Daoy (cell line): ENCODE data around the gene LHPP. TPM values are rescaled to one million over a fixed set of nuclear protein-coding genes. Genes with fewer than 3 reads are reported as not detected.
"Not testable (repeated sequence)": the region's sequence is repeated elsewhere in the genome, so short reads cannot be mapped to it uniquely, and the experiment has no call there.

Experiments used
- DNase-seq: peaks from one replicate; pipeline ENCODE4 v3.0.0-alpha.2; 2015; ENCODE audit warnings: low read depth
- total RNA-seq: library from RNA; depleted of rRNA; stranded (reverse); fragments of >200 nt; shearing (Covaris generic); gene quantifications from 2 replicates; pipeline ENCODE4 v1.2.3, GENCODE V29; 2014; rRNA removed

The LHPP gene, protein sequence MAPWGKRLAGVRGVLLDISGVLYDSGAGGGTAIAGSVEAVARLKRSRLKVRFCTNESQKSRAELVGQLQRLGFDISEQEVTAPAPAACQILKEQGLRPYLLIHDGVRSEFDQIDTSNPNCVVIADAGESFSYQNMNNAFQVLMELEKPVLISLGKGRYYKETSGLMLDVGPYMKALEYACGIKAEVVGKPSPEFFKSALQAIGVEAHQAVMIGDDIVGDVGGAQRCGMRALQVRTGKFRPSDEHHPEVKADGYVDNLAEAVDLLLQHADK
- total RNA-seq, result 2.6 and 6.0 TPM in 2 replicates

GRCh38 chr10:124461642-124462347, at the start of gene LHPP:
TSS of gene LHPP (plus strand) at chr10:124461823. CDS start at chr10:124461863, 40 bp downstream.
- DNase-seq, result peak; percentile 83

DNA sequence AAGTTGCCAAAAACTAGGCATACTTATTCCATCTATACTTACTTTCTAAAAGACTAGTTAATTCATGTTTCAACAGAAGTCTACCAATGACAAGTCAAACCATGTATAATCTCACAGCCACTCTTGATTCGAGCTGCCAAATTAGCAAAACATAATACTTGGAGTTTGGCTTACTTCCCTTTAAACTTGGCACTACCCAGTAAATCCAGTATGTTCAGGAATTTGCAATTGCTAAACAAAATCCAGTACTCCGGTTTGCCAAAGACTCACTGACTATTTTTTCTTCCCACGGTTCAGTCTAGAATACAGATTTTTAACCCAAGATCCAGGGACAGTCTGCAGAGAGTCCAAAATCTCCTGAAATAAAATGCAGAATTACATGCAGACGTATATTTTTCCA, 47.5 kb upstream of the LHPP start:
- no peak for DNase-seq

GRCh38 chr10:124415210-124415609, 46.4 kb upstream of the LHPP start:
- no peak for DNase-seq

DNA sequence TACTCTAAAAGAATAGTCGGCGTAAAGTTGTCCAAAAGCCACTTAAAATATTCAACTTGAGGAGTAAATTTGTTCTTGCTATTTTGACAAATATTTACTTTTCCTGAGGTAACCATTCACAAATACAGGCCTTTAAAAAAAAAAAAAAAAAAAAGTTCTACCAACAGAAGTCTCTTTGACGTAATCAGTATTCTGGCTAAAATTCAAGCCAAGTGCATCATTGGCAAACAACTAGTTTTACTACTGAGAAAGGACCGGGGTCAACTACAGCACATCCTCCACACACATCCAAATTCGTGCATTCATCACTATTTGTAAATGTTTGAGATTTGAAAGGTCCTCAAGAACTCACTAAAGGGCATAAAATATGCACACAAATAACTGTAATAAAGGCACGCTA, 44.9 kb upstream of the LHPP start:
- DNase-seq, result no peak

DNA sequence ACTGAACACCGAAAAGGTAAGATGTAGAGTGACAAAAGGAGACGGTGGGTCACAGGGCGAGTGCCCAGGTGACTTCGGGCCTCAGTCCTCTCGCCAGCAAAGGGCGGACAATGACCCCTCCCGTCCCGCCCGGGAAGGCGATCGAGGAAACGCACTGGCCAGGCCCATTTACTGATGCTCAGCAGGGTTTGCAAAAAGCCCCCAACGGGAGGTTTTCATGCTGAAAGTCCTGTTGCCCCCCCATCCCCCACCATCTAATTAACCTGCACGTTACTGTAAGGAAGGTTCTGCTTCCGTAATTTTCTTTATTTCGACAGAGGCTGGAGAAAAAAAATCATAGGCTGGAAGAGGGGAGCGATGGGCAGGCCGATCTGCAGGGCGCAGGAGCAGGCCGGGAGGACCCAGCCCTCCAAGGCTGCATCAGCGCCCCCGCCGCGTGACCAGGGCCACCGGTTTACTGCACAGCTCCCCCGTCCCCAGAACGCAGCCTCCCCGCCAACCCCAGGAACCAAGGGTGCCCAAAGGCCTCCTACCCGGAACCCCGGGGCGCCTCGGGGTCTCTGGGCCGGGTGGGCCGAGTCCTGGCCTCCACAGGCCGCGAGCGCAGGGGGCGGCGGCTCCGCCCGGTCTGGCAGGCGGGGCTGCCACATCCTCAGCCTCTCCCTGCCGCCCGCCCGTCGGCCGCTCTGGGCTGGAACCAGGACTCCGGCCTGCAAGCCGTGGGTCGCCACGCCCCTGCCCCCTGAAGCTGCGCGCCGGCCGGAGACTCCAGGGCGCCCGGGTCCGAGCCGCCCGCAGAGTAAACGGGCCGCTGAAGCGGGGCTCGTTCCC, 43.5 kb upstream of the LHPP start:
- peak; percentile 57 for DNase-seq

- peak; percentile 96 for DNase-seq
Measured at GRCh38 chr10:124418726-124419501, 42.7 kb upstream of the LHPP start, which contains the start of gene OAT. TSS of gene OAT (minus strand) at chr10:124418923. CDS start at chr10:124412171, 6,752 bp downstream.

DNA sequence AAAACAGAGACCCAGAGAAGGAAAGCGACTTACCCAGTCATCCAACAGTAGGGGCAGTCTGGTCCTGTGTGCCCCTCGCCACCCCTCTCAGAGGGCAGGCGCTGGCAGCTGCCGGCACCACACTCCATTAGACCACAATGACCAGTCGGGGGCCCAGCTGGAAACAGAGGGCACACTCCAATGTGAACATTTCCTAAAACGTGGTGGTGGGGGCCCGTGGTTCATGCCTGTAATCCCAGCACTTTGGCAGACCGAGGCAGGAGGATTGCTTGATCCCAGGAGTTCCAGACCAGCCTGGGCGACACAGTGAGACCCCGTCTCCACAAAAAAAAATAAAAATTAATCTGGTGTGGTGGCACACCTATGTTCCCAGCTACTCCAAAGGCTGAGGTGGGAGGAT, 42.0 kb upstream of the LHPP start:
- DNase-seq, result no peak

- DNase-seq, result no peak
Measured at GRCh38 chr10:124420254-124420653, 41.4 kb upstream of the LHPP start.

DNA sequence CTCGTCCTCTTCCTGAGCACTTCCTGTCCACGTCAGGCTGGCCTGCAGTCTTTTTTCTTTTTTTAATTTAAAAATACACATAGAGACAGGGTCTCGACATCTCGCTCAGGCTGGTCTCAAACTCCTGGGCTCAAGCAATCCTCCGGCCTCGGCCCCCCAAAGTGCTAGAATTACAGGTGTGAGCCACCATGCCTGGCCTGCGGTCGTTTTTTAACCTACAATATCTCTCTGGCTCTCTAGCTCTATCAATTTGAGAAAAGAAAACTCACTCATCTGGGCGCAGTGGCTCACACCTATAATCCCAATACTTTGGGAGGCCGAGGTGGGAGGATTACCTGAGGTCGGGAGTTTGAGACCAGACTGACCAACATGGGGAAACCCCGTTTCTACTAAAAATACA, 38.9 kb upstream of the LHPP start:
- no peak for DNase-seq

DNA sequence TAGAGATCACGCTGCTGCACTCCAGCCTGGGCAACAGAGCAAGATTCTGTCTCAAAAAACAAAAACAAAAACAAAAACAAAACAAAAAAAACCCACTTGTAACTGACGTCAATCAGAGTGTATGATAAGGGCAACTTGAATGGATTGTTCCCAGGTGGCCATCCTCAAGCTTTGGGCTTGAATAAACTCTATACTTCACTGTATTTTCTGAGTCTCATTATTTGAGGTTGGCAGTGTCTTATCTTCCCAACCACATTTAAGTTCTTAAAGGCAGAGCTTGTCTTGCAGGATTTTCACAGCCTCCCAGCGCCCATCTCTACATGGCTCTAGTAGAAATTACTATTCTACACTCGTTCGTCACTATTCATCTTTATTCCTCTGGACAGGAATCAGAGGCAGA, 37.8 kb upstream of the LHPP start:
- DNase-seq, result no peak

DNA sequence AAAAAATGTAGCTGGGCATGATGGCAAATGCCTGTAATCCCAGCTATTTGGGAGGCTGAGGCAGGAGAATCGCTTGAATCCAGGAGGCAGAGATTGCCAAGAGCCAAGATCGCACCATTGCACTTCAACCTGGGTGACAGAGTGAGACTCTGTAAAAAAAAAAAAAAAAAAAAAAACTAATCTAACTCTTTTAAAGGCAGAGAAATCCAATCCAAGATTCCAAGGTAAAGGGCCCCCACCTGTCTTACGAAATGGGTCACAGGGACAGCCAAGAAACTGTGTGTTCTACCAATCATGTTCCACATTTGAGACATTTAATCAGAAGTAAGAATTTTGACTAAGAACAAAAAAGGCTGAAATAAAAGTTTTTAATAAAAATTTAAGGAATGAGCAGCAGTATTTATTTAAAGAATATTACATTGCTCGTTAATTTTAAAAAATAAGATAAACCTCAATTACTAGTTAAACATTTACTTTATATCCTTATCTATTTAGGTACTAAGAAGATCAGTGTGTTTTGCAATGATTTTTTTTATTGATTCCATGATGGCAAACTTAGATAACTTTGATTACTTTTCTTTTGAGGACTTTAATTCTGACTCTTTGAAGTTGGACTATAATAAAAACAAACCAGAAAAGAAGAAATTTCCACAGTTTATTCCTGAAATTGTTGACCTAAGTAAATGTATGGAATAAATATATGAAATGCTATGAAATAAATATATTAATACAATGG, 36.2 kb upstream of the LHPP start:
- DNase-seq, result no peak

GRCh38 chr10:124428207-124428777, 33.3 kb upstream of the LHPP start:
- DNase-seq, result no peak

GRCh38 chr10:124429576-124429975, 32.0 kb upstream of the LHPP start:
- DNase-seq, result no peak

DNA sequence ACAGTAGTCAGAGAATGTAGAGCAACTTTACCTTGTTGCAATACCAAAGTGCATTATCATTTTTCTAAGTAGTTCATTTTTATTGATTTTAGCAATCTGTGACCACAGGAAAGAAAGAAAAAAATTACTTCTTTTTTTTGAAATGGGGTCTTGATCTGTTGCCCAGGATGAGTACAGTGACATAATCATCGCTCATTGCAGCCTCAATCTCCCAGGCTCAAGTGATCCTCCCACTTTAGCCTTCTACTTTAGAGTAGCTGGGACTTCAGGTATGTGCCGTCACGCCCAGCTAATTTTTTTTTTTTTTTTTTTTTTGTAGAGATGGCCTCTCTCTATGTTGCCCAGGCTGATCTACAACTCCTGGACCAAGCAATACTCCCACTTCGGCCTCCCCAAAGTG, 31.5 kb upstream of the LHPP start:
- no peak for DNase-seq

- DNase-seq, result no peak
Measured at GRCh38 chr10:124433461-124433860, 28.2 kb upstream of the LHPP start.

- DNase-seq, result not testable (repeated sequence)
Measured at GRCh38 chr10:124435683-124436082, 25.9 kb upstream of the LHPP start.

GRCh38 chr10:124436191-124436638, 25.4 kb upstream of the LHPP start:
- DNase-seq, result peak; percentile 60

- not testable (repeated sequence) for DNase-seq
Measured at GRCh38 chr10:124441694-124442093, 19.9 kb upstream of the LHPP start.

GRCh38 chr10:124446830-124447750, 14.5 kb upstream of the LHPP start:
- DNase-seq, result no peak
